Right atrium auricular region (tissue), 2 donors: ENCODE data around the gene PGA4. TPM values are rescaled to one million over a fixed set of nuclear protein-coding genes. Genes with fewer than 3 reads are reported as not detected.
"Not testable (repeated sequence)": the region's sequence is repeated elsewhere in the genome, so short reads cannot be mapped to it uniquely, and the experiment has no call there.

ENCODE experiments used
- DNase-seq: peaks from one replicate; pipeline ENCODE4 v3.0.0-alpha.2; 2019; ENCODE audit warnings: low spot score
- H3K27ac ChIP-seq, 2 donors: fragments of 200-600 bp; sonication (generic); 1 replicate in 1 of 2; 2 replicates in 1 of 2; pipeline ENCODE4 v1.5.1; 2016 to 2019
- H3K27me3 ChIP-seq, 2 donors: fragments of 200-600 bp; sonication (generic); one replicate each; pipeline versions ENCODE4 v1.5.1 to v1.6.0; 2017 to 2019
- H3K36me3 ChIP-seq: fragments of 200-600 bp; sonication (generic); one replicate; pipeline ENCODE4 v1.5.1; 2016
- H3K4me1 ChIP-seq, 2 donors: fragments of 200-600 bp; sonication (generic); one replicate each; pipeline versions ENCODE4 v1.5.1 to v1.6.0; 2017 to 2019
- H3K4me3 ChIP-seq, 2 donors: fragments of 200-600 bp; sonication (generic); 1 replicate in 1 of 2; 2 replicates in 1 of 2; pipeline ENCODE4 v1.5.1; 2017 to 2019; ENCODE audit warnings: mild to moderate bottlenecking in 1 of 2, moderate library complexity in 1 of 2
- H3K9me3 ChIP-seq, 2 donors: fragments of 200-600 bp; sonication (generic); one replicate each; pipeline ENCODE4 v1.5.1; 2019
- CTCF ChIP-seq, 2 donors: fragments of 200-600 bp; sonication (generic); IDR thresholded peaks; one replicate each; pipeline ENCODE4 v1.5.1; 2019; ENCODE audit warnings: antibody characterized with exemption in 2 of 2
- total RNA-seq, 2 donors: library from RNA; depleted of rRNA; stranded (reverse); fragments of >200 nt; gene quantifications; one replicate each; pipeline ENCODE4 v1.1.0, GENCODE V29; 2016

PGA4 gene
- total RNA-seq, 2 donors from 2014 or later: 0.56 TPM; not detected in 1

DNA sequence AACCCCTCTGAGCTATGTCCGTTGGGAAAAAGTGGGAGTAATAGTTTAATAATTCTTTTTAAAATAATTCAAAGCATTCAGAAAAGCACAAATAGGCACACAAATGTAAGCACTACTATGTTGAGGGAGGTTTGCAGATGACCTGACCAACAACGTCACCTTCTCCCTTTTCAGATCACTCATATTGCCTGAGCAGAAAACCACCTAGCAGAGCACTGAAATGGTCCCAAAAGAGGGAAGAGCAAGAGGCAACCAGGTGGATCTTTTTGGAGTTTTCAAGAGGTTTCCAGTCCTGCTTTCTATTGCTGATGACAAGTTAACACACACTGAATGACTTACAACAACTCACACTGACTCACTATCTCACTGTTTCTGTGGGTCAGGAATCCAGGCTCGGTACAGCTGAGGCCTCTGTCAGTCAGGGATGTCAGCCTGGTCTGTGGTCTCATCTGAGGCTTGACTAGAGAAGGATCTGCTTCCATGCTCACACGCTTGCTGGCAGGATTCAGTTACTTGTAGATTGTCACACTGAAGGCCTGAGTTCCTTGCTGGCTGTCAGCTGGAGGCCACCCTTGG is 23.1 kb upstream of the PGA4 start:
- no peaks in the 10 kb centered on the region for H3K9me3 ChIP-seq
- no peak overlapping the region for H3K27ac ChIP-seq
- no peak for TF ChIP-seq CTCF (IDR thresholded peaks at IDR 0.05)
- no peaks in the 10 kb centered on the region for H3K36me3 ChIP-seq
- no peak overlapping the region for H3K4me3 ChIP-seq
- DNase-seq: no peak
- H3K4me1 ChIP-seq: no peaks in the 10 kb centered on the region
- no peaks in the 10 kb centered on the region for H3K27me3 ChIP-seq

- no peaks in the 10 kb centered on the region for H3K4me1 ChIP-seq
- TF ChIP-seq CTCF (IDR thresholded peaks at IDR 0.05): no peak
- no peaks in the 10 kb centered on the region for H3K27me3 ChIP-seq
- no peak for DNase-seq
- H3K9me3 ChIP-seq: no peaks in the 10 kb centered on the region
- H3K36me3 ChIP-seq: no peaks in the 10 kb centered on the region
- H3K27ac ChIP-seq: no peak overlapping the region
- no peak overlapping the region for H3K4me3 ChIP-seq
These were observed 20.7 kb upstream of the PGA4 start for GRCh38 chr11:61201476-61201875.

GRCh38 chr11:61202950-61203746 is 19.0 kb upstream of the PGA4 start, which contains the start of gene PGA3:
PGA3 (plus strand) TSS chr11:61203515; CDS start chr11:61203565, 50 bp downstream.
- not testable (repeated sequence) for H3K4me1 ChIP-seq, DNase-seq, H3K36me3 ChIP-seq, H3K27me3 ChIP-seq, H3K9me3 ChIP-seq, H3K4me3 ChIP-seq, H3K27ac ChIP-seq

DNA sequence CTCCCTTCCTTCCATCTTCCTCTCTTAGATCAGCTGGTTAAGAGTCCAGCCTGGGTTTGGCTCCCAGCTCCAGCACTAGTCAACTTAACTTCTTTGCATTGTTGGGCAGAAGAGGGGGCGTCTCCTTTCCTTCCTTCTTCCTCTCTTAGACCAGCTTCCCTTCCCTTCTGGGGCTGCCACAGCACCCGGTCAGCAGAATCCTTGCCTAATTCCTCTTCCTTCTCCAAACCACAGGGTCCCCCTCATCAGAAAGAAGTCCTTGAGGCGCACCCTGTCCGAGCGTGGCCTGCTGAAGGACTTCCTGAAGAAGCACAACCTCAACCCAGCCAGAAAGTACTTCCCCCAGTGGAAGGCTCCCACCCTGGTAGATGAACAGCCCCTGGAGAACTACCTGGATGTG is 18.3 kb upstream of the PGA4 start:
- H3K9me3 ChIP-seq: not testable (repeated sequence)

DNA sequence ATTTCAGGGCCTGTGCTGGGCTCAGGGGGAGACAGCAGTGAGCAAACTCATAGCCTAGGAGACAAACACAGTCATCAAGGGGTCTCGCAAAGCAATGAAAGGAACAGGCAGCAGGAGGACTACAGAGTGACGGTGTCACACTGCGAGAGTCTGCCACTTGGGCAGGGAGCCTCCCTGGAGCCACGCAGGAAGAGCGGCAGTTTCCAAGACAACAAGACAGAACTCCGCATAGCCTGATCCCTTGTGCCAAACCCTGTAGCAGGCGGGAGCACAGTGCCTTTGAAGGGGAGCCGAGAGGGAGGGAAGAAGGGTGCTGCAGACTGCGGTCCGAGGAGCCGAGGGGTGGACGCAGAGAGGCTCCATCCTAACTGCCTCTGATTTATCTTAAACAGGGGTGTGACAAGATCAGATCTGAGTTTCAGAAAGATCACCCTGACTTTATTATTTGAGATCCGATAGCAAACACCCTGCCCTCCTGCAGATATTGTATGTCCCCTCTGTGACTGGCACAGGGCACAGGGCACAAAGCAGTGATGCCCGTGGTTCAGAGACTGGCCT is 17.6 kb upstream of the PGA4 start:
- not testable (repeated sequence) for H3K9me3 ChIP-seq, H3K36me3 ChIP-seq, H3K4me1 ChIP-seq, H3K4me3 ChIP-seq, H3K27me3 ChIP-seq, H3K27ac ChIP-seq, DNase-seq

More for the DNA sequence above, 18.3 kb upstream of the PGA4 start:
- H3K4me1 ChIP-seq, H3K4me3 ChIP-seq, H3K36me3 ChIP-seq, H3K27me3 ChIP-seq, DNase-seq, H3K27ac ChIP-seq: not testable (repeated sequence)

DNA sequence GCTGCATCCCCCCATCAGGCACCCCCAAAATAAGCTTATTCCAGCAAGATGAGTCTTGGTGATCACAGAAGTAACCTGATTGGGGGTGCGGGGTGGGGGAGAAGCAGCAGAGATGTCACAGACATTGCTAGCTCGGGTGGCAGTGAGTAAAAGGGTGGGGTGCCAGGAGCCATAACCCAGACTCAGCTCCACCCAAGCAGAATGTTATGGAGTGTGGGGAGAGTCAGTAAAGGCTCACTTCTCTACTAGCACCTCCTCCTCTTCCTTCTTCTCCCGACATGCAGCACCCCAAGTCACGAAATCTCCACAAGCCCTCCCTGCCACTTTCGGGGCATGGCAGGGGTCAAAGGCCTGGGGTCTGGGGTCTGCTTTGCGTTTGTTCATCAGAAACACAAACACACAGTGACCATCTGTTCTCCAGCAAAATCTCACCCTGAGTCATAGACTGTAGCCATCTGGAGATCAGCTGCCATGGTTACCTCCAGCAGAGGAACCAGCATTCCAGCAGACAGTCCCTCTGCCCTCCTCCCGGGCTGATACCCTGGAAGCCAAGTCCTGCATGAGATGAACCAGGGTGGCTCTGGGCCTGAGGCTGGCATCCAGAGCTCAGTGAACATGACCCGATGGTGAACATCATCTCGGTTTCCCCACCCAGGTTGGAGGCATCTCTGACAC is 14.4 kb upstream of the PGA4 start:
- H3K36me3 ChIP-seq, H3K4me3 ChIP-seq, H3K27ac ChIP-seq, H3K27me3 ChIP-seq, H3K9me3 ChIP-seq, DNase-seq, H3K4me1 ChIP-seq: not testable (repeated sequence)

DNA sequence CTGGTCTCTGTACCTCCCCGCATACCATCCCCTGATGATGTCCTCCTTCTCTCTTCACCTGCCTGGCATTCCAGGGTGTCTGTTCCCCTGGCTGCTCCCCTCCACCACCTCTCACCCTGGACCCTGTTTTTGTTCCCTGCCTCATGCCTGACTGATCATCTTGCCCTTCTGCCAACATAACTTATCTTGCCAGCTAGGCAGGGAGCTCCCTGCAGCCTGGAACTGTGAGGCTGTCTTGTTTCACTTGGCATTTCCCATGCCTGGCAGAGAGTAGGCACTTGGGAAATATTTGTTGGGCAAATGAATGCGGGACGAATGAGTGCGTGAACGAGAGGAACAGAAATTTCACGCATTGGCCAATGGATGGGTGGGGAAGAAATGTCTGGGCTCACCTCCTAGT is 11.5 kb upstream of the PGA4 start:
- not testable (repeated sequence) for H3K9me3 ChIP-seq, H3K4me1 ChIP-seq, H3K27me3 ChIP-seq, H3K36me3 ChIP-seq, DNase-seq, H3K27ac ChIP-seq, H3K4me3 ChIP-seq

- not testable (repeated sequence) for H3K27ac ChIP-seq, H3K4me3 ChIP-seq, H3K9me3 ChIP-seq, H3K4me1 ChIP-seq, H3K27me3 ChIP-seq, DNase-seq, H3K36me3 ChIP-seq
These were observed 10.7 kb upstream of the PGA4 start for GRCh38 chr11:61211327-61211952.

- not testable (repeated sequence) for H3K4me3 ChIP-seq, H3K4me1 ChIP-seq, H3K36me3 ChIP-seq, H3K27ac ChIP-seq, DNase-seq, H3K9me3 ChIP-seq, H3K27me3 ChIP-seq
These were observed 9.9 kb upstream of the PGA4 start for GRCh38 chr11:61212202-61212601.

DNA sequence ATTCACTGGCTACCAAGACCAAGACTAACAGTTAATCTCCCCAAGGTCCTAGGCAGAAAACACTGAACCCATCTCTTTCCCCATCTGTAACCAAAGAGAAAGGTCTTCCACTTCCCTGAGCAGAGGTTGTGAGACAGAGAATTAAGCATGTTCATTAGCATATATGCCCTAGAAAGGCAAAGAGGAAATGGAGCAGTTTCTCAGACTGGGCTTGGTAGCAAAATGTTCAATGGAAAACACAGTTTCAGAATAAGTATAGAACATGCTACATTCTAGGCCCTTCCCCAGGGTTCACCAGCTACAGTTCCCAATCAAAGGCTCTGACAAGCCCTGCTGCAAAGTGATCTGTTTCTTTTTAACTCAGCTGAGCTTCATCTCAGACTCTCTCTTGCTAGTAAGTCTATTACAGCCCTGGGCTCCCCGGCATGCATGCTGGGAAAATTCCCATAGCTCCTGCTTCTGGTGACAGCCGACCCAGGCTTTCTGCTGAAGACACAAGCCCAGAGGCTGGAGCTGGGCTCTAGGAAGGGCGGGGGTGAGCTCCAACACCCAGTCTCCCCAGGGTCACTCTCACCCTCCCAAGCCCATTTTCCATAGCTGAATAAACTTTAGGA is 8.3 kb upstream of the PGA4 start:
- not testable (repeated sequence) for H3K9me3 ChIP-seq, H3K27me3 ChIP-seq, DNase-seq, H3K4me1 ChIP-seq, H3K4me3 ChIP-seq, H3K36me3 ChIP-seq, H3K27ac ChIP-seq

DNA sequence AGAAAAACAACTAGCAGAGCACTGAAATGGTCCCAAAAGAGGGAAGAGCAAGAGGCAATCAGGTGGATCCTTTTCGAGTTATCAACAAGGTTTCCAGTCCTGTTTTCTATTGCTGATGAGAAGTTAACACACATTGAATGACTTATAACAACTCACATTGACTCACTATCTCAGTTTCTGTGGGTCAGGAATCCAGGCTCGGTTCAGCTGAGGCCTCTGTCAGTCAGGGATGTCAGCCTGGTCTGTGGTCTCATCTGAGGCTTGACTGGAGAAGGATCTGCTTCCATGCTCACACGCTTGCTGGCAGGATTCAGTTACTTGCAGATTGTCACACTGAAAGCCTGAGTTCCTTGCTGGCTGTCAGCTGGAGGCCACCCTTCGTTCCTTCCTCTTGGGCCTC is 3.8 kb upstream of the PGA4 start:
- not testable (repeated sequence) for DNase-seq

DNA sequence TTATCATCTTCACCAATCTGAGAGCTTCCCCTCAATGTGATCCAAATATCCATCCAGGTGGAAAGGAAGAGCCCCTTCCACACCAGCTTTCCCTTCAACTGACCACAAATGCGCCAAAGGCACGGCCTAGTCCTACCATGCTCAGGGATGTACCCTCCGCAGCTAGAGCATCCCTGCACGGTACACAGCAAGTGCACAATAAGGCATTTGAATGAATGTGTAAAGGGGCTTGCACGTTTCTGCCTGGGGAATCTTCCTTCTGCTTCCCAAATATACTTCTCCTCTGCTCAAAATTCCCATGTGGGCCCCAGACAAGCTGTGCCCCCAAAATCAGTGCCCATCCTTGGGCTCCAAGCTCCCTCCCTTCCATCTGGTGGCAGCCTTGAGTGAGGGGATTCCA is 3.1 kb upstream of the PGA4 start:
- not testable (repeated sequence) for DNase-seq, H3K27me3 ChIP-seq, H3K4me3 ChIP-seq, H3K4me1 ChIP-seq, H3K36me3 ChIP-seq, H3K27ac ChIP-seq, H3K9me3 ChIP-seq

More for the DNA sequence above, 3.8 kb upstream of the PGA4 start:
- H3K9me3 ChIP-seq, H3K36me3 ChIP-seq, H3K27ac ChIP-seq, H3K4me1 ChIP-seq, H3K4me3 ChIP-seq, H3K27me3 ChIP-seq: not testable (repeated sequence)
